DOHH2 (cell line): ENCODE measurements around the gene B3GALT6.

ENCODE experiments used
- H3F3A ChIP-seq: fragments of 200-600 bp; sonication (generic), shearing (Covaris generic); 2 replicates; pipeline ENCODE4 v1.6.0; 2016; ENCODE audit warnings: antibody characterized with exemption, mild to moderate bottlenecking; ENCODE audit not compliant: control insufficient read depth, insufficient read depth
- H3K27ac ChIP-seq: fragments of 200-600 bp; sonication (generic); 2 replicates; pipeline ENCODE4 v1.5.1; 2014; ENCODE audit warnings: low read depth, mild to moderate bottlenecking, low read length, moderate library complexity
- H3K27me3 ChIP-seq: fragments of 200-600 bp; sonication (generic); 2 replicates; pipeline ENCODE4 v1.6.1; 2014; ENCODE audit warnings: mild to moderate bottlenecking, low read length, mixed read lengths; ENCODE audit not compliant: control insufficient read depth
- H3K36me3 ChIP-seq: fragments of 200-600 bp; sonication (generic); 2 replicates; pipeline ENCODE4 v1.6.1; 2014; ENCODE audit warnings: mild to moderate bottlenecking, low read length, moderate library complexity, mixed read lengths; ENCODE audit not compliant: control insufficient read depth
- H3K4me1 ChIP-seq: fragments of 200-600 bp; sonication (generic); 2 replicates; pipeline ENCODE4 v1.6.1; 2014; ENCODE audit warnings: mild to moderate bottlenecking, low read length, mixed read lengths; ENCODE audit not compliant: control insufficient read depth
- H3K4me2 ChIP-seq: fragments of 200-600 bp; sonication (generic); 2 replicates; pipeline ENCODE4 v1.6.0; 2014; ENCODE audit warnings: mild to moderate bottlenecking, low read length, moderate library complexity
- H3K4me3 ChIP-seq: fragments of 200-600 bp; sonication (generic); 2 replicates; pipeline ENCODE4 v1.5.1; 2014; ENCODE audit warnings: mild to moderate bottlenecking, low read length, mixed read lengths
- H3K79me2 ChIP-seq: fragments of 200-600 bp; sonication (generic); 2 replicates; pipeline ENCODE4 v1.6.1; 2014; ENCODE audit warnings: mild to moderate bottlenecking, low read length, mixed read lengths; ENCODE audit not compliant: control insufficient read depth
- H3K9me2 ChIP-seq: fragments of 200-600 bp; sonication (generic); replicated peaks from 2 replicates; pipeline ENCODE4 v1.6.1; 2014; ENCODE audit warnings: mild to moderate bottlenecking, low read length, mixed read lengths; ENCODE audit not compliant: control insufficient read depth
- H3K9me3 ChIP-seq: fragments of 200-600 bp; sonication (generic); 2 replicates; pipeline ENCODE4 v1.6.1; 2014; ENCODE audit warnings: antibody characterized with exemption, low read length, mixed read lengths; ENCODE audit not compliant: control insufficient read depth, insufficient read depth
- H4K20me1 ChIP-seq: fragments of 200-600 bp; sonication (generic); 2 replicates; pipeline ENCODE4 v1.6.0; 2014; ENCODE audit warnings: low read depth, mild to moderate bottlenecking, antibody characterized with exemption, low read length, moderate library complexity; ENCODE audit not compliant: control insufficient read depth, insufficient read depth
- EZH2phosphoT487 ChIP-seq: fragments of 200-600 bp; sonication (generic); IDR thresholded peaks from 2 replicates; pipeline ENCODE4 v1.6.1; 2017; ENCODE audit warnings: borderline replicate concordance, mild to moderate bottlenecking, antibody characterized with exemption, low read length, moderate library complexity, mixed read lengths
- TF ChIP-seq, protein P1 (sequence below): fragments of 200-600 bp; sonication (generic); IDR thresholded peaks from one replicate; pipeline ENCODE4 v1.5.1; 2014; ENCODE audit warnings: antibody characterized with exemption, mild to moderate bottlenecking, low read depth, low read length; ENCODE audit not compliant: poor library complexity, severe bottlenecking

Gene B3GALT6

DNA sequence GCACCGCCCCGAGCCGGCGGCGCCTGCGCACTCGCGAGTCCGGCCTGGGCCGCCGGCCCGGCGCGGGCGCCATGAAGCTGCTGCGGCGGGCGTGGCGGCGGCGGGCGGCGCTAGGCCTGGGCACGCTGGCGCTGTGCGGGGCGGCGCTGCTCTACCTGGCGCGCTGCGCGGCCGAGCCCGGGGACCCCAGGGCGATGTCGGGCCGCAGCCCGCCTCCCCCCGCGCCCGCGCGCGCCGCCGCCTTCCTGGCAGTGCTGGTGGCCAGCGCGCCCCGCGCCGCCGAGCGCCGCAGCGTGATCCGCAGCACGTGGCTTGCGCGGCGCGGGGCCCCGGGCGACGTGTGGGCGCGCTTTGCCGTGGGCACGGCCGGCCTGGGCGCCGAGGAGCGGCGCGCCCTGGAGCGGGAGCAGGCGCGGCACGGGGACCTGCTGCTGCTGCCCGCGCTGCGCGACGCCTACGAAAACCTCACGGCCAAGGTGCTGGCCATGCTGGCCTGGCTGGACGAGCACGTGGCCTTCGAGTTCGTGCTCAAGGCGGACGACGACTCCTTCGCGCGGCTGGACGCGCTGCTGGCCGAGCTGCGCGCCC is at the start of gene B3GALT6:
Gene B3GALT6 (plus strand): TSS at position 30 of the 588 bp plus-strand sequence. CDS start 42 bp downstream, at position 72.
- Histone ChIP-seq H3K27me3 (peaks cover under 1% of the 10 kb centered on the region; the same call in 1 of the 2 replicates), H3K36me3 (peaks cover 52% of the 10 kb centered on the region), H4K20me1 (no peaks in the 10 kb centered on the region; the same call in 1 of the 2 replicates), H3K4me1 (peaks cover 22% of the 10 kb centered on the region), H3K79me2 (peaks cover 77% of the 10 kb centered on the region), H3K27ac (peak within 1 kb of the TSS; percentile 55), H3K9me3 (no peaks in the 10 kb centered on the region), H3F3A (no peaks in the 10 kb centered on the region), H3K4me2 (peak within 1 kb of the TSS; percentile 82), H3K9me2 (no peaks in the 10 kb centered on the region), H3K4me3 (peak within 1 kb of the TSS; percentile 92)
- TF ChIP-seq EZH2phosphoT487, result no peak
- TF ChIP-seq, protein P1, sequence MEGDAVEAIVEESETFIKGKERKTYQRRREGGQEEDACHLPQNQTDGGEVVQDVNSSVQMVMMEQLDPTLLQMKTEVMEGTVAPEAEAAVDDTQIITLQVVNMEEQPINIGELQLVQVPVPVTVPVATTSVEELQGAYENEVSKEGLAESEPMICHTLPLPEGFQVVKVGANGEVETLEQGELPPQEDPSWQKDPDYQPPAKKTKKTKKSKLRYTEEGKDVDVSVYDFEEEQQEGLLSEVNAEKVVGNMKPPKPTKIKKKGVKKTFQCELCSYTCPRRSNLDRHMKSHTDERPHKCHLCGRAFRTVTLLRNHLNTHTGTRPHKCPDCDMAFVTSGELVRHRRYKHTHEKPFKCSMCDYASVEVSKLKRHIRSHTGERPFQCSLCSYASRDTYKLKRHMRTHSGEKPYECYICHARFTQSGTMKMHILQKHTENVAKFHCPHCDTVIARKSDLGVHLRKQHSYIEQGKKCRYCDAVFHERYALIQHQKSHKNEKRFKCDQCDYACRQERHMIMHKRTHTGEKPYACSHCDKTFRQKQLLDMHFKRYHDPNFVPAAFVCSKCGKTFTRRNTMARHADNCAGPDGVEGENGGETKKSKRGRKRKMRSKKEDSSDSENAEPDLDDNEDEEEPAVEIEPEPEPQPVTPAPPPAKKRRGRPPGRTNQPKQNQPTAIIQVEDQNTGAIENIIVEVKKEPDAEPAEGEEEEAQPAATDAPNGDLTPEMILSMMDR, result no peak

DNA sequence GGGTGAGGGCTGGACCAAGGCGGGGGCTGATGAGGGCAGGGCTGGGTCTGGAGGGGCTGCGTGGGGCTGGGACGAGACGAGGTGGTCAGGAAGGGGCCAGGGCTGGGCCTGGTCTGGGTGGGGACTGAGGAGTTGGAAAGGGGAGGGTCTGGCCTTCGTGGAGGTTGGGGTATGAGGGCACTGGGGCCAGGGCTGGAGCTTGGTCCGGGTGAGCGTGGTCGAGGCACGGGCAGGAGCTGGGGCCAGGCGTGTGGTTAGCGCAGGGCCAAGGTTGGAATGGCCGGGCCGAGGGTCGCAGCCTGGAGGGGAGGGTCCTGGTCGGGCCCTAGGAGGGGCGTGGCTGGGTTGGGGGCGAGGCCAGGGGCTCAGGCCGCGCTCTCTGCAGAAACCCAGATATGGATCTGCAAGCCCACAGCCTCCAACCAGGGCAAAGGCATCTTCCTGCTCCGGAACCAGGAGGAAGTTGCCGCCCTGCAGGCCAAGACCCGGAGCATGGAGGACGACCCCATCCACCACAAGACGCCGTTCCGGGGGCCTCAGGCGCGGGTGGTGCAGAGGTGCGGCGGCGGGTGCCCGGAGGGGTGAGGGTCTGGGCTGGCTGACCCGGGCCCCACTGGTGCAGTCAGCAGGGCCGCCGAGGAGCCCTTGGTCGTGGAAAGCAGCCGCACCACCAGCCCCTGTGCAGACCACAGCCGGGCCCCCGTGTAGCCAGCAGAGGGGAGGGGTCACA is 49.4 kb upstream of the B3GALT6 start:
- no peak overlapping the region for H3K4me2 ChIP-seq
- H3K4me1 ChIP-seq, result peaks cover 4% of the 10 kb centered on the region; the same call in 1 of the 2 replicates
- no peak overlapping the region for H3K4me3 ChIP-seq
- no peaks in the 10 kb centered on the region for H3F3A ChIP-seq
- no peaks in the 10 kb centered on the region for H3K9me2 ChIP-seq
- H3K9me3 ChIP-seq, result no peaks in the 10 kb centered on the region
- no peaks in the 10 kb centered on the region for H3K79me2 ChIP-seq
- TF ChIP-seq EZH2phosphoT487, result no peak
- TF ChIP-seq, protein P1, result no peak
- H3K27me3 ChIP-seq, result peaks cover 7% of the 10 kb centered on the region; the same call in 1 of the 2 replicates
- no peaks in the 10 kb centered on the region for H3K36me3 ChIP-seq
- H4K20me1 ChIP-seq, result no peaks in the 10 kb centered on the region
- no peak overlapping the region for H3K27ac ChIP-seq

DNA sequence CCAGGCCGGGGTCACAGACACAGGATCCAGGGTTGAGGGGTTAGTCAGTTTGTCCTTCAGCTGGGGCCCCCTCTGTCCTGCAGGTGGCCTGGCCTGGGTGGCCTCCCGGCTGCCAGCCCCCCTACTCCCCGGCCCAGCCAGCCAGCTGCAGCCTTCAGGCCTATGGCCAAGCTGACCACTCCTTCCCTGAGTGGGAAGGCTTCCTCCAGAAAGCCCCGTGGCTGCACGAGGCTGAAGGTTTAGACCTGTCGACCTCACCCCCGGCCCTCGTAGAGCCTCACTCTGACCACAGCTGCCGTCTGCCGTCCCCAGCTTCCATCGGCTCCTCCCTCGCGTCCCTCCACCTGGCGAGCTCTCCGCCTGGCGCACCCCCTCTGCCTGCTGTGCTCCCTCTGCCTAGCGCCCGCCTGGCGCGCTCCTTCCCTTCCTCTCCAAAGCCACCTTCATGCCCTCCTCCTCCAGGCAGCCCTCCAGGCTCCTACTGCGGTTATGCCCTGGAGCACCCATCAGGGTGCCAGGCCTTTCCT is 48.8 kb upstream of the B3GALT6 start:
- no peaks in the 10 kb centered on the region for H3K79me2 ChIP-seq
- H4K20me1 ChIP-seq, result no peaks in the 10 kb centered on the region
- H3K27ac ChIP-seq, result no peak overlapping the region
- H3K4me3 ChIP-seq, result no peak overlapping the region
- H3K9me2 ChIP-seq, result no peaks in the 10 kb centered on the region
- H3K36me3 ChIP-seq, result no peaks in the 10 kb centered on the region
- H3K4me1 ChIP-seq, result peaks cover 4% of the 10 kb centered on the region; the same call in 1 of the 2 replicates
- H3K4me2 ChIP-seq, result no peak overlapping the region
- TF ChIP-seq, protein P1, result no peak
- H3K9me3 ChIP-seq, result no peaks in the 10 kb centered on the region
- peaks cover 8% of the 10 kb centered on the region for H3K27me3 ChIP-seq
- no peaks in the 10 kb centered on the region for H3F3A ChIP-seq
